Inflammatory macrophage (primary cell): ENCODE results near the gene CAMK2A.
"Not testable (repeated sequence)": the region's sequence is repeated elsewhere in the genome, so short reads cannot be mapped to it uniquely, and the experiment has no call there.

Experiments used
- DNase-seq, 2 donors: peaks; one replicate each; pipeline ENCODE4 v3.0.0-alpha.2; 2020 to 2022

Gene CAMK2A

DNA sequence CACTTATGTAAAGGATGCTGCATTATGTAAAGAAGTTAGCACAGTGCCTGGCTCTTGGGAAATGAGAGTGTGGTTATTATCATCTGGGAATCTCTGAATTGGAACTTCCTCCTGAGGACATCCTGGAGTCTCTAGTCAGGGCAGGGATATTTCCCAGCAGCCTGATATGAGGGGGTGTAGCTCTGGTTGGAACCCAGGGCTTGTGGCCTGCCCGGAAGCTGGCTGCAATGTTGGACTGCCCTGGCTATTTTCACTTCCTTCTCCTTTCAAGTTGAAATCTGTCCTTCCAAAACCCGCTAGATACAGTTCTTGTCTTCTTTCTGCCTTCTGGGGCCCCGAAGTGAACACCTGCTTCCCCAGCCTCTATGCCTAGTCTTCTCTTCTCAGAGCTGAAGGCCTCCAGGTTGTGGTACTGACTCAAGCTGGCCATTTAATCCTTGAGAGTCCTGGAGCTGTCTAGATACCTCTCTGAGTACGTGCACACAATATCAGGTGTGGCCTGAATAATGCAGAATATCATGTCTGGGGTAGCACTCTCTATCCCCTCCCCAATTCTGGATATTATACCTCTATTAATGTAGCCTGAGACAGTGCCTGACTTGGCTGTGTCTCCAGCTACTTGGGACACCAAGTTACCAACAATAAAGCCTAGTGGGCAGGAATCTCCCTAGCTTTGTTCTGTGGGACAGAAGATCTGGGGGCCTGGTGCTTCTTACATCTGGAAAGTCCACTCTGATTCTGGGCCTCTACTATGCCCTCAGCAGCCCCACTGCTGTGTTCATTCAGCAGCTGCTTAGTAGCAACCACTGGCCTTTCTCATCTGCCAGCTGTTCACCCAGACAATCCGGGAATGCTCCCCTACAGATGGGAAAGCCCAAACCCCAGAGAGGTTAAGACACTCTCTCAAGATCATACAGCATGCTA is 54.7 kb downstream of the CAMK2A start:
- peak; percentile 48 to 63 for DNase-seq

DNA sequence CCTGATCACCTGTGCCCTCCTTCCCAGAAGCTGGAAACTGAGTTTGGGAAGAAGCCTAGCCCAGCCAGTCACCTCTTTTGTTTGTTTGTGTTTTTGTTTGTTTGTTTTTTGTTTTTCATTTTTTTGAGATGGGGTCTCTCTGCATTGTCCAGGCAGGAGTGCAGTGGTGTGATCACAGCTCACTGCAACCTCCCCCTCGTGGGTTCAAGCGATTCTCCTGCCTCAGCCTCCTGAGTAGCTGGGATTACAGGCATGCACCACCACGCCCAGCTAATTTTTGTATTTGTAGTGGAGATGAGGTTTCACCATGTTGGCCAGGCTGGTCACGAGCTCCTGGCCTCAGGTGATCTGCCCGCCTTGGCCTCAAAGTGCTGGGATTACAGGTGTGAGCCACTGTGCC is 55.9 kb downstream of the CAMK2A start:
- DNase-seq = not testable (repeated sequence)

DNA sequence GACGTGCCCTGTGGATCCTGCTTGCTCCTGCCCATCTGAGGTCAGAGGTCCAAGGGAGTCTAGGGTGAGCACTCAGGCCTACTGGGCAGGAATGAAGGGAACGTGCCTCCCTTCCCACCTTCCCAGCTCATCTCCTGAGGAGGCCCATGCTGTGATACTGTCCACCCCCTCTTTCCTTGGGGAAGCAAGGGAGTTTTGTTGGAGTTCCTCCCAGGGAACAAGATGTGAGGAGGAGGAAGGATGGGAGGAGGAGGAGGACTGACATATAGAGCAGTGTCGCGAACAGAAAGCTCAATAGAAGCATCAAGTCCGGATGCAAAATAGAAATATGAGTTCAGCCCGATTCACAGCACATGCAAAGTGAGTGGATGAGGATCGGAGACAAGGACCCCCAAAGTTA is 58.7 kb downstream of the CAMK2A start:
- no peak for DNase-seq

- DNase-seq = no peak
Measured at GRCh38 chr5:150229571-150229970, 60.0 kb downstream of the CAMK2A start.

DNA sequence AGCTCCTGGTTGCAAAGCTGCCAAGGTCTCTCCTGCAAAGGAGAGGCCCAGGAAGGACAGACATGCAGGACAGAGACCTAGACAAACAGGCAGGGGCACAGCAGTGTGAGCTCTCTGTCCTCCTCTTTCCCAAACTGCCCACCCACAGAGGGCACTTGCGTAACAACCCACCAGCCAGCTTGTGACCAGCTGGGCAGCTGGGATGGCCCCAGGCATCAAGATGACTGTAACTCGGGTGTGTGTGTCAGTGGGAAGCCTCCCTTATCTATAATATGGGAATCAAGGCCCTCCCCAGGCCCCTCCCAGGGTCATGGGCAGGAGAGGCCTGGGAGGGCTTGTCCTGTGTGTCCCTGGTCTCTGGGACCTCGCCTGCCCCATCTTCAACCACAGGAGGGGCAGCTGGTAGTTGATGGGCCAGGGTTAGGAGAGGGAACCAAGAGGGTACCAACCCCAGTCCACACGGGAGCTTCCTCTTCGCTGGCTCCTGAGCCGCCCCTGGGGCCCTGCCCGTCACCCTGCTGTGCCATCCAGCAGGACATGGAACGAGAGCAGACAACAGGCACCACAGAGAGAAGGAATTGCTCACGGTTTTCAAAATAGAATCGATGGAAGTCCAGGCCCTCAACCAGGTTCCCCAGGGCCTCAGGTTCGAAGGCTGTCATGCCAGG is 61.8 kb downstream of the CAMK2A start:
- peak; percentile 74 to 84 for DNase-seq

GRCh38 chr5:150227036-150227435 is 62.5 kb downstream of the CAMK2A start:
- peak; percentile 20 to 22 for DNase-seq

DNA sequence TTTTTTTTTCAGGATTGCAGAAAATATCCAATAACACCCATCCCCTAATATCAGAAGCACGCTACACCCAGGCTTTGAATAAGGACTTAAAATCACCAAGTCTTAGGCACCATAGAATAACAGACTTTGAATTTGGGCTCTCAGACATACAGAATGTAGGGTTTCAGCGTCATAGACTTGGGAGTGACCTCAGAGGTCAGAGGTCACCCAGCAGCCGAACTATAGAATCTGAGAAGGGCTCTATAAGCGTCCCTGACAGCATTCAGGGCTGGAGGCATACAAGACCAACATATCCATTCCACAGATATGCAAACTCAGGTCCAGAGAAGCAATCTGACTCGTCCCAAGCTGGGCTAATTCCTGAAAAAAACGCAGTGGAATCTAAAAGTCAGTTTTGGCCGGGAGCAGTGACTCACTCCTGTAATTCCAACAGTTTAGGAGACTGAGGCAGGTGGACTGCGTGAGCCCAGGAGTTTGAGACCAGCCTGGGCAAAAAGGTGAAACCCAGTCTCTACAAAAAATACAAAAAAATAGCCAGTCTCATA is 65.0 kb downstream of the CAMK2A start:
- no peak for DNase-seq

DNA sequence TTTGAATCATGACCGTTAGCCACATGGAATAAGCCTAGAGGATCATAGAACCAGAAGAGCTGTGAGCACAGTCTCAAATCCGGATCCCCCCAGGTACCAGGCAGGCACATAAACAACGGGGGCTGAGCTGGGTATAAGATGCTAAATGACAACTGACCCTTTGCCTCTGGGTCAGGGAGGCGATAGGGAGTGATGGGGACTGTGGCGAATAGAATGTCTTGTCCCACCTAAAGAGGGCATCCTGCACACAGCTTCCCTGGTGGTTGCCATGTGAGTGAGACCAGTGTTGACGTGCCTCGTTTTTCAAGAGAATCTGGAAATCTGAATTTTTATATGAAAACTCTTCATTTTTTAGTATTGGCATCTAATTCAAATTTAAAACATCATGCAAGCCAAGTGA is 66.1 kb downstream of the CAMK2A start:
- no peak for DNase-seq

- no peak for DNase-seq
Measured at GRCh38 chr5:150222906-150223305, 66.7 kb downstream of the CAMK2A start.

DNA sequence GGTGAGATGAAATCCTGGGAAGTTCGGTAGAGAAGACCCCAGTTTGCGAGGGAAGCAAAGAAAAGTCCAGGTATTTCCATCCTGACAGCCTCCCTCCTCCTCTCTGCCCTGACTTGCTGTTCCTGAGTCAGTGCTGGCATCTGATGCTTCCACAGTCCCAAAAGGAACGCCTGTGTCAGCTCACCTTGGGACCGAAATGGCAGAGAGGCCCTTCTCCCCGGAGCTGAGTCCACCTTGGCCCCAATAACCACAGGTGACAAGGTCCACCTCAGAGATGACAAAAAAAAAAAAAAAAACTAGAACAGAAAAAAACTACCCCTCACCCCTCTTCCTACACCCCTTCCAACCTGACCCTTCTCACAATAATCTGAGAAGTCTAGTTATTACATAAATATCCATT is 68.1 kb downstream of the CAMK2A start:
- no peak for DNase-seq

DNA sequence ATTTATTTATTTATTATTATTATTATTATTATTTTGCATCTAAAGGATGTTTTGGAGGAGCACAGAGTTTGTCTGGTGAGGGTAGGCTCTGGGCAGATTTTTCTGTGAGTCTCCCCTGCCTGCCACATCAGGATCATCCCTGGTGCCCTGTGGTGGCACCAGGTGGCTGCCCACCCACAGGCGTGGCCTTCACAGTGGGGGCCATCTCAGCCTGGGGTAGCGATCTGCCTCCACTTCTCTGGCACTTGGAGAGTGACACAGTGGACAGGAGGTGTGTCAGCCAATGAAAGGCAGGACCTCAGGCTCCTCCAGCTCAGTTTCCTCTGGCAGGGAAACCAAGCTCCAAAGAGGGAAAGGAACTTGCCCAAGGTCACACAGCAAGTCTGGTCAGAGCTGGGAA is 69.7 kb downstream of the CAMK2A start:
- no peak for DNase-seq

DNA sequence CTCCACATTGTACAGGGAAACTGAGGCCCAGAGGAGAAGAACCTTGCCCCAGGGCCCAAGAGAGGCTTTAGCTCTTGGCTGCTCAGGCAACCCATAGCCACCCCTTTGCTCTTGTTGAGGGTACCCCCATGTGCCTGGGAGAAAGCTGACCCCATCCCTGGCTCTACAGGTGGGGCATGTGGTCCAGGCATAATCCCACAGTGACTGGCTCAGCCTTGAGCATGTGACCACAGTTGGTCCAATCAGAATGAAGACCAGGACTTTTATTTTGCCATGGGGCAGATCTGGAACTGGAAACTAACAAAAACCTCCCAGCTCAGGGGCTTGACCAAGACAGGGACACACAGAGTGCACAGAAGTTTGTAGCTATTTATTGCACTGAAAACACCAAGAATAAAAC is 70.4 kb downstream of the CAMK2A start:
- no peak for DNase-seq

DNA sequence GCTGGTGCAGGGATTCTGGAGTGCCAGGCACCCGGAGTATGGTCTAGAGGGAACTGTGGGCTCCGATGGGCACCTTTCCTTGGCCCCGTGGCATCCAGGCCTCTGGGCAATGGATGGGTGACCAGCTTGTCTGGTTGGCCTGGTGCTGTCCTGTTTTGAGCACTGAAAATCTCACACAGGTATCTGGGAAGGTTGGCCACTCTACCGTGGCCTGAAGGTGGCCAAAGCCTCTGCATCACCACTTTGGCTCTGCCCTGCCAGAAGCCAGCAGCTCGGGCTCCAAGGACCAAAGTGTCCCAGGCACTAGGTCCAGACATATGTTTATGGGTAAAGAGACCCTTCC is 70.9 kb downstream of the CAMK2A start:
- DNase-seq = no peak

GRCh38 chr5:150217873-150218692 is 71.5 kb downstream of the CAMK2A start:
- DNase-seq = peak; percentile 85 to 88

- no peak for DNase-seq
Measured at GRCh38 chr5:150217038-150217437, 72.5 kb downstream of the CAMK2A start.

GRCh38 chr5:150215979-150216944 is 73.3 kb downstream of the CAMK2A start:
- DNase-seq = no peak

- DNase-seq = no peak
Measured at GRCh38 chr5:150214289-150214688, 75.3 kb downstream of the CAMK2A start.

DNA sequence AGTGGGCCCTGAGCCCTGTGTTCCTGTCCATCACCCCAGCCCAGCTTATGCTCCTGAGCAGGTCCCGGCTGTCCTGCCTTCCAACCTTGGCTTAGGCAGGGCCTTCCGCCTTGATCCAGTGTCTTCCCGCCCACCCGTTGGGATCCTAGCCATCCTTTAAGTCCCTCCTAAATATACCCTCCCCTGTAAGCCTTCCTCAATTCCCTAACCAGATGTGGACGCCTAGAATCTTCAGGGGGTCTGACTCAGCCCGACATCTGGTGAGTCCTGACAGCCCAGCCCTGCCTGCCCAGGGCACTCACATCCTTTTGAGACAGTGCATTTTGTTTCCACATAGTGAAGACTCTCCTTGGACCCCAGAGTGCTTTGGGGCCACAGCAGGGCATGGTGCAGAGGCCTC is 76.0 kb downstream of the CAMK2A start:
- DNase-seq = no peak

DNA sequence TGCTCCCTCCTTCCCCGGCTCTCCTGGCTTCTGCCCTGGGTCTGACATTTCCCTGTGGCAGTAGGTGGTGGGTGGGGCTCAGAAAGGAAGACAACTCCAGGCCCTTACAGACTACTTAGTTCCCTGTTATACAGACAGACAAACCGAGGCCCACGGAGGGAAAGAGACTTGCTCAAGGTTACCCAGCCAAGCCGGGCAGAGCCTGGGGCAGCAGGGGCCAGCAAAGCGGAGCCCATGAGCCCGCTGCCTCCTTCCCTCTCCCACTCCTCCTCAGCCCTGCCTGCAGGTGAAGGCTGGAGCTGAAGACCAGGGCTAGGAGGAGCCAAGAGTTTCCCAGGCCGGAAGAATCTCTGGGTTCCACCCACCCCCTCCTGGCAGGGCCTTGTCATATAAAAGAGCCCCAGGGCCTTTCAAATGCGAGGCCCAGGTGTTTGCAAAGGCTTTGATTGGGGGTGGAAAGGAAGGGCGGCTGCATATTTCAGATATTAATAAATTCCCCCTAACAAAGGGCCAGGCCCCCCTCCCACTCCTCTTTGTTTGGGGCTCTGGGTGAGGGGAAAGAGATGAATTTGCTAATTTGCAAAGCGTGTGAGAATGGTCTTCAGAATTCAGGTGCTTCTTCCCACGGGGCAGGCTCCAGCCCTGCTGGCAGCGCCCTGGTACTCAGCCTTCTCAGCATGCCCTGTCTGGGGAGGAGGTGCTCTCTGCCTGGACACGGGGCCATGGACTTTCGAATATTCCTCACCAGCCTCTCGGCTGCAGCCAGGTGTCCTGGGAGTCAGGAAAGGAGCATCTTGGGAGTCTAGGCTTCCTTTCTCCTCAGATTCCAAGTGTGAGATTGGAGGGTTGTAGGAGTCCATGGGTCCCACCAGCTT is 78.2 kb downstream of the CAMK2A start:
- peak in 1 of 2 donors; percentile 50 for DNase-seq

- no peak for DNase-seq
Measured at GRCh38 chr5:150210644-150211043, 78.9 kb downstream of the CAMK2A start.
